MM.1S (cell line): ENCODE measurements around the gene RYR2.
"Not testable (repeated sequence)": the region's sequence is repeated elsewhere in the genome, so short reads cannot be mapped to it uniquely, and the experiment has no call there.

Experiments
- DNase-seq: peaks from one replicate; pipeline ENCODE4 v3.0.0-alpha.2; 2015
- H2AFZ ChIP-seq: fragments of 300-600 bp; sonication (generic); 2 replicates; pipeline ENCODE4 v1.6.0; 2016; ENCODE audit warnings: antibody characterized with exemption, low read length
- H3F3A ChIP-seq: fragments of 300-600 bp; sonication (generic); 2 replicates; pipeline ENCODE4 v1.6.1; 2016; ENCODE audit warnings: mild to moderate bottlenecking, antibody characterized with exemption, low read length, moderate library complexity, mixed read lengths; ENCODE audit not compliant: insufficient read depth
- H3K27ac ChIP-seq: fragments of 300-600 bp; sonication (generic); 2 replicates; pipeline ENCODE4 v1.5.1; 2016; ENCODE audit warnings: mild to moderate bottlenecking, low read length
- H3K27me3 ChIP-seq: fragments of 300-600 bp; sonication (generic); replicated peaks from 2 replicates; pipeline ENCODE4 v1.6.0; 2016; ENCODE audit warnings: low read length; ENCODE audit not compliant: insufficient read depth
- H3K36me3 ChIP-seq: fragments of 300-600 bp; sonication (generic); replicated peaks from 2 replicates; pipeline ENCODE4 v1.6.1; 2016; ENCODE audit warnings: mild to moderate bottlenecking, low read length, mixed read lengths; ENCODE audit not compliant: insufficient read depth
- H3K4me1 ChIP-seq: fragments of 300-600 bp; sonication (generic); 2 replicates; pipeline ENCODE4 v1.6.1; 2016; ENCODE audit warnings: low read length, mixed read lengths
- H3K4me2 ChIP-seq: fragments of 300-600 bp; sonication (generic); 2 replicates; pipeline ENCODE4 v1.6.0; 2016; ENCODE audit warnings: low read depth, low read length
- H3K4me3 ChIP-seq: fragments of 300-600 bp; sonication (generic); 2 replicates; pipeline ENCODE4 v1.5.1; 2016; ENCODE audit warnings: low read length, mixed read lengths
- H3K79me2 ChIP-seq: fragments of 300-600 bp; sonication (generic); 2 replicates; pipeline ENCODE4 v1.6.1; 2016; ENCODE audit warnings: mixed run types, low read length, mixed read lengths
- H3K9ac ChIP-seq: fragments of 300-600 bp; sonication (generic); 2 replicates; pipeline ENCODE4 v1.6.1; 2016; ENCODE audit warnings: low read length, mixed read lengths
- H3K9me2 ChIP-seq: fragments of 300-600 bp; sonication (generic); replicated peaks from 2 replicates; pipeline ENCODE4 v1.6.1; 2016; ENCODE audit warnings: mild to moderate bottlenecking, low read length, mixed read lengths; ENCODE audit not compliant: insufficient read depth
- H3K9me3 ChIP-seq: fragments of 300-600 bp; sonication (generic); replicated peaks from 2 replicates; pipeline ENCODE4 v1.6.1; 2016; ENCODE audit warnings: mild to moderate bottlenecking, low read length, mixed read lengths; ENCODE audit not compliant: insufficient read depth
- H4K20me1 ChIP-seq: fragments of 300-600 bp; sonication (generic); 2 replicates; pipeline ENCODE4 v1.6.1; 2016; ENCODE audit warnings: mild to moderate bottlenecking, low read length, moderate library complexity, mixed read lengths; ENCODE audit not compliant: insufficient read depth
- CTCF ChIP-seq: fragments of 300-600 bp; sonication (generic); IDR thresholded peaks from 2 replicates; pipeline ENCODE4 v1.5.1; 2016; ENCODE audit warnings: antibody characterized with exemption, low read length, mixed read lengths
- EZH2 ChIP-seq: fragments of 300-600 bp; sonication (generic); optimal IDR thresholded peaks from 2 replicates; pipeline ENCODE3; 2017; ENCODE audit warnings: low read depth, mild to moderate bottlenecking, antibody characterized with exemption, low read length, mixed read lengths
- EZH2phosphoT487 ChIP-seq: fragments of 300-600 bp; sonication (generic); IDR thresholded peaks from 2 replicates; pipeline ENCODE4 v1.6.1; 2018; ENCODE audit warnings: antibody characterized with exemption, low read length

Gene RYR2

GRCh38 chr1:237270353-237270752 is 228.4 kb downstream of the RYR2 start:
- Histone ChIP-seq H3F3A (no peaks in the 10 kb centered on the region), H3K27me3 (no peaks in the 10 kb centered on the region), H3K27ac (no peak overlapping the region), H3K4me1 (no peaks in the 10 kb centered on the region), H3K9me3 (no peaks in the 10 kb centered on the region), H3K4me2 (no peak overlapping the region), H3K9ac (no peak overlapping the region), H4K20me1 (no peaks in the 10 kb centered on the region), H3K4me3 (no peak overlapping the region), H3K79me2 (no peaks in the 10 kb centered on the region), H3K36me3 (no peaks in the 10 kb centered on the region), H3K9me2 (no peaks in the 10 kb centered on the region), H2AFZ (no peak overlapping the region)
- no peak for DNase-seq
- no peak for TF ChIP-seq CTCF
- TF ChIP-seq EZH2, result no peak
- TF ChIP-seq EZH2phosphoT487, result no peak

GRCh38 chr1:237277994-237278393 is 236.0 kb downstream of the RYR2 start:
- not testable (repeated sequence) for H3K4me3 ChIP-seq, H3K4me2 ChIP-seq, H3K9ac ChIP-seq, H3K27me3 ChIP-seq, H3K9me3 ChIP-seq, H2AFZ ChIP-seq, H3K27ac ChIP-seq, H3K9me2 ChIP-seq, H3K36me3 ChIP-seq, DNase-seq, H3F3A ChIP-seq, H3K4me1 ChIP-seq, H4K20me1 ChIP-seq, H3K79me2 ChIP-seq

GRCh38 chr1:237279629-237280028 is 237.6 kb downstream of the RYR2 start:
- H4K20me1 ChIP-seq, result no peaks in the 10 kb centered on the region
- no peak for DNase-seq
- no peak overlapping the region for H3K4me3 ChIP-seq
- no peaks in the 10 kb centered on the region for H3K27me3 ChIP-seq
- H3K79me2 ChIP-seq, result no peaks in the 10 kb centered on the region
- TF ChIP-seq CTCF (no peak), EZH2phosphoT487 (no peak), EZH2 (no peak)
- no peak overlapping the region for H2AFZ ChIP-seq
- no peaks in the 10 kb centered on the region for H3F3A ChIP-seq
- H3K9me3 ChIP-seq, result no peaks in the 10 kb centered on the region
- no peak overlapping the region for H3K9ac ChIP-seq
- H3K9me2 ChIP-seq, result no peaks in the 10 kb centered on the region
- H3K4me1 ChIP-seq, result no peaks in the 10 kb centered on the region
- no peak overlapping the region for H3K4me2 ChIP-seq
- H3K36me3 ChIP-seq, result no peaks in the 10 kb centered on the region
- H3K27ac ChIP-seq, result no peak overlapping the region

GRCh38 chr1:237281481-237281880 is 239.5 kb downstream of the RYR2 start:
- Histone ChIP-seq H3K79me2 (no peaks in the 10 kb centered on the region), H4K20me1 (no peaks in the 10 kb centered on the region), H3K27ac (no peak overlapping the region), H3K4me2 (no peak overlapping the region), H3K4me1 (no peaks in the 10 kb centered on the region), H3K9me3 (no peaks in the 10 kb centered on the region), H3K27me3 (no peaks in the 10 kb centered on the region), H3K9me2 (no peaks in the 10 kb centered on the region), H3K4me3 (no peak overlapping the region), H3K36me3 (no peaks in the 10 kb centered on the region), H2AFZ (no peak overlapping the region), H3K9ac (no peak overlapping the region), H3F3A (no peaks in the 10 kb centered on the region)
- TF ChIP-seq EZH2phosphoT487 (no peak), EZH2 (no peak), CTCF (no peak)
- no peak for DNase-seq
